Occipital lobe (tissue), 2 donors: ENCODE data around the gene MARK2. TPM values are rescaled to one million over a fixed set of nuclear protein-coding genes. Genes with fewer than 3 reads are reported as not detected.
"Not testable (repeated sequence)": the region's sequence is repeated elsewhere in the genome, so short reads cannot be mapped to it uniquely, and the experiment has no call there.

Experiments
- DNase-seq: peaks from one replicate; lab custom pipeline; 2025; lab: John Stamatoyannopoulos, UW
- total RNA-seq: library from RNA; depleted of rRNA; stranded (reverse); fragments of >200 nt; gene quantifications from one replicate; pipeline ENCODE4 v1.2.3, GENCODE V29; 2014

MARK2 gene
- 10.8 TPM for total RNA-seq

DNA sequence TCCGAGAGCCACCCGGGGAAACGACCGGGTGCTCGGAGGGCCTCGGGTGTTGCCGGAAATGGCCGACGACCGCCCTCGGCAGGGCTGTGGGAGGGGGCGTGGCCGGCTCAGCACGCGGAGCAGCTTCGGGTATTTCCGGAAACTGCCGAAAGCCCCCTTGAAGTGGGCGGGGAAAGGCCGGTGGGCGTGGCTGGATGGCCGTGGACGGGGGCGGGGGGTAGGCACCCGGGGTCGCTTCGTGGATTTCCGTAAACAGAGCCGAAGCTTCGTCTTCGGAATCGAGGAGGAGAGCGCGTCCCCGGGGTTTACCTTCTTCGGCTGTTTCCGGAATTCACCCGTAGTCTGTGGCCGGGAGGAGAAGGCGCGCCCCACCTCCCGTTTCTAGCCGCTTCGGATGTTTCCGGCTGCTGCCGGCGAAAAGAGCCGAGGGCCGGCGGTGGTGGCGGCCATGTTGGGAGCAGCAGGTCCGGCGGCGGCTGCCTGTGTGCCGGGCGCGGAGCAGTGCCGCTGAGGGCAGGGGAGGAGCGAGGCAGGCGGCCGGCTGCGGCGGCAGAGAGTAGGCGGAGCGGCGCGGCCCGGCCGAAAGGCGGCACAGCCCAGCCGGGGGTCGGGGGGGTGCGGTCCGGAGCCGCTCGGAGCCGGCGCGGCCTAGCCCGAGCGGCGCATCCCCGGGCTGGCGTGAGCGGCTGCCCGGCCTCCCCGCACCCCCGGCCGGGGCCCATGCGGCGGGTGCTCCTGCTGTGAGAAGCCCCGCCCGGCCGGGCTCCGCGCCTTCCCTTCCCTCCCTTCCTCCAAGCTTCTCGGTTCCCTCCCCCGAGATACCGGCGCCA is at the start of gene MARK2:
Gene MARK2 (plus strand): TSS at position 433 of the 830 bp plus-strand sequence. CDS start 397 bp downstream, at position 830.
- peak; percentile 98 for DNase-seq

DNA sequence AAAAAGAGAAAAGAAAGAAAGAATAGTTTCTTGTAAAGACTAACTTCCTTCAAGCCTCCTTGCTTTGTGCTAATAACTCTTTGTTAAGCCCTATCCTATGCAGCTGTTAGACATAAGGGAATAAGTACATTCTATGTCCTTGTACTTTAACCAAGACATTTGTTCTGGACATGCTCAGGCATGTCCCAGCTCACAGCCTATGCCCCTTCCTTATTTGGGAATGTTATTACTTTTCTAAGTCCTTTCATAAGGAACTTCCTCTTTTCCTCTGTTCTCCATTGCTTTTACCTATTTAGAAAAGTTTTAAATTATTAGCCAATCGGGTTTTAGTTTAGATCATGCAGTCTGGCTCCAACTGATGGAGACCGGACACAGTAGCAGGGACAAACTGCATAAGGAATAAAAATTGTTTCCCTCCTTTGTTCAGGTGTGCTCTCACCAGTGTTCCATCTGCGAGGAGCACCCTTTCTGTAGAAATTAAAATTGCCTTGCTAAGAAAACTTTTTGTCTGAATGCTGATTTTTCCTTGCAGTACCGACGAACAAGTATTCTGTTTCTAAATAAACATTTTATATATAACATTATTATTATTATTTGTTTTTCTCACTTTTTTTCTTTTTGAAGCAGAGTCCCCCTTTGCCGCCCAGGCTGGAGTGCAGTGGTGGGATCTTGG is 47.3 kb upstream of the MARK2 start:
- DNase-seq: no peak

DNA sequence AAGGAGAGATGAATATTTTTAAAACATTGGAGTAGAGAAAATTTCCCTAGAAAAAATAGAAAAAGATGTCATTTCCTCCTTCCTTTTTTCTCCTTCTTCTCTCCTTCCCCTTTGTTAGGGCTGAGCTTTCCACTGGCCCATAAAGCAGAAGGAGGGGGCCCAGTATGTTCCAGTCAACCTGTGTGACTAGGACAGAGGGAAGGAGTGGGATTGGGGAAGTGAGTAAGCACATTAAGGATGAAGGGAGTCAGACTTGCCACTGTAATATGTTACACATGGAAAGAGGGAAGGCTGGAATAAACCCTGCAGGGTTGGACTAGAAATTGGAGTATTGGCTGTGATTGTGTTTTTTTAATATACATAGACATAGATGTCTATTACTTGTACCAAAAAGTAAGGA is 45.7 kb upstream of the MARK2 start:
- no peak for DNase-seq

DNA sequence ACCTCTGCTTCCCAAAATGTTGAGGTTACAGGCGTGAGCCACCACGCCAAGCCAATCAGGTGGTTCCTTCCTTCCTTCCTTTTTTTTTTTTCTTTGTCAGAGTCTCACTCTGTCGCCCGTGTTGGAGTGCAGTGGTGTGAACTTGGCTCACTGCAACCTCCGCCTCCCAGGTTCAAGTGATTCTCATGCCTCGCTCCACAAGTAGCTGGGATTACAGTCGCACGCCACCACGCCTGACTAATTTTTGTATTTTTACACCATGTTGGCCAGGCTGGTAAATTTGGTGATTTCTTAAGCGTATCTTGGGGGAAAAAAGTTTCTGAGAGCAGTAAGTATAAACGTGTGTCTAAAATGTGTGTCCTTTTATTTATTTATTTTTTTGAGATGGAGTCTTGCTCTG is 43.8 kb upstream of the MARK2 start:
- no peak for DNase-seq

DNA sequence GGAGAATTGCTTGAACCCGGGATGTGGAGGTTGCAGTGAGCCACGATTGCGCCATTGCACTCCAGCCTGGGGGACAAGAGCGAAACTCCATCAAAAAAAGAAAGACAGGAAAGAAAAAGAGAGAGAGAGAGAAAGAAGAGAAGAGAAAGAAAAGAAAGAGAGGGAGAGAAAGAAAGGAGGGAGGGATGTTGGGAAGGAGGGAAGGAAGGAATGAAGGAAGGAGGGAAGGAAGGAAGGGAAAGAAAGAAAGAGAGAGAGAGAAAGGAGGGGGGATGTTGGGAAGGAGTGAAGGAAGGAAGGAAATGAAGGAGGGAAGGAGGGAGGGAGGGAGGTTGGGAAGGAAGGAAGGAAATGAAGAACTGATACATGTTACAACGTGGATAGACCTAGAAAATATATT is 38.0 kb upstream of the MARK2 start:
- no peak for DNase-seq

DNA sequence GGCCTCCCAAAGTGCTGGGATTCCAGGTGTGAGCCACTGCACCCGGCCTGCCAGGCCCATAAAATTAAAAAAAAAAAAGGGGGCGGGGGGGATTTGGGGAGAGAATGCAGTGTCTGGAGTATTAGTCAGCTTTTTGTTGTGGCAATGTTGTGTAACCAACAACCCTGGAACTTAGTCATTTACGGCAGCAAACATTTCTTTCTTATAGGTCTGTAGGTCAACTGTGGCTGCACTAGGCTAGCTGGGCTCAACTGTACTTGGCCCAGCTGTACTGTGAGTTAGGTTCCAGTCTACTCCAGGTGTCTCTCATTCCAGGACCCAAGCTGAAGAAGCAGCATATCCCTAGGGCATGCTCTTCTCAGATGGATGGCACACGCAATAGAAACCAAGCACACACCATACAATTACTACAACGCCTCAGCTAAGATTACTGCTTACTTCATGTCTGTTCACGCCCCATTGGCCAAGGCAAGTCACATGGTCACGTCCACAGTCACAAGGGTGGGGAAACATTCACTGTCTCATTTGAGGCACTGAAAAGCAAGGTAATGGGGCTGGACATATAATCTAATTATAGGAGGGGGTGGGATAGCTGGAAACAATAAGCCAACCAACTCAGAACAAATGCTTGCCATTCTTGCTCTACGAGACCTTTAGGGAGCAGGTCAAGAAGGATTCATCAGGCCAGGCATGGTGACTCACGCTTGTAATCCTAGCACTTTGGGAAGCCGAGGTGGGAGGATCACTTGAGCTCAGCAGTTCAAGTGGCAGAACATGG is 36.1 kb upstream of the MARK2 start:
- DNase-seq: no peak

DNA sequence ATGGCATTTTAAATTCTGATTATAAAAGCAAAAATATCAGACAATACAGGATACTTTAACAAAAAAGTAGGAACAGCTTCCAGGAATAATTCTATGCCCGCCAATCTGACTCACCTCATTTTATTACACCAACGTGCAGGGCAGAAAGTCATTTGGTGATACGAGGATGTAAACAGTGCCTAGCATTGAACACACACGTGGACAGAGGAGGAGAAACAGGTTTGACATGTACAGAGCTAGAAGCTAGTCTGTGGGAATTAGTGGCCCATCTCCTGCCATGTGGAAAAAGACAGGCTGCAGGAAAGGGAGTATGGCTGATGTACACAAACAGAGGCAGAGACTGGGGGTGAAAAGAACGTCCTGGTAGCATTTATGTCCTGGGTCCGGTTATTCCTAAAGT is 34.7 kb upstream of the MARK2 start:
- no peak for DNase-seq

DNA sequence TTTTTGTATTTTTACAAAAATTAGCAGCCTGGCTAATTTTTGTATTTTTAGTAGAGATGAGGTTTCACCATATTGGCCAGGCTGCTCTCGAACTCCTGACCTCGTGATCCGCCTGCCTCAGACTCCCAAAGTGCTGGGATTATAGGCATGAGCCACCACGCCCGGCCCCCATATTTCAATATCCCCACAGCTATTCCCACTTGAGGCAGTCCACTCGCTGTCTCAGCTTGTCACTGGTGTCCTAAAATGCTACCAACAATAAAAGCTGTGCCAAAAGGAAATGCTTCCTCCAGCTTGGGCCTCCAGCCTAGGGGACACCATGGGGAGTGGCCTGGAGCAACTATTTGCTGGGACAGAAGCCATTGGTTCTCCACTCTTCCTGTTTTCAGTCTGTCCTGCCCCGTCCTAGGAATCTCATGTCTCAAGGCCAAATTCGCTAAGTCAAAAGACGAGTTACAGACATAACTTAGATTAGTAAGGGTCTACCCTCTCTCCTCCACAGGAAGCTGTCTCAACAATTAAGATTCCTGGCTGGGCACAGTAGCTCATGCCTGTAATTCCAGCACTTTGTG is 33.0 kb upstream of the MARK2 start:
- no peak for DNase-seq

DNA sequence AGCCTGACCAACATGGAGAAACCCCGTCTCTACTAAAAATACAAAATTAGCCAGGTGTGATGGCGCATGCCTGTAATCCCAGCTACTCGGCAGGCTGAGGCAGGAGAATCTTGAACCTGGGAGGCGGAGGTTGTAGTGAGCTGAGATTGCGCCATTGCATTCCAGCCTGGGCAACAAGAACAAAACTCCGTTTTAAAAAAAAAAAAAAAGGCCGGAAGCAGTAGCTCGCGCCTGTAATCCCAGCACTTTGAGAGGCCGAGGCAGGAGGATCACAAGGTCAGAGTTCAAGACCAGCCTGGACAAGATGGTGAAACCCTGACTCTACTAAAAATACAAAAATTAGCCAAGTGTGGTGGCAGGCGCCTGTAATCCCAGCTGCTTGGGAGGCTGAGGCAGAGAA is 28.5 kb upstream of the MARK2 start:
- DNase-seq: not testable (repeated sequence)

DNA sequence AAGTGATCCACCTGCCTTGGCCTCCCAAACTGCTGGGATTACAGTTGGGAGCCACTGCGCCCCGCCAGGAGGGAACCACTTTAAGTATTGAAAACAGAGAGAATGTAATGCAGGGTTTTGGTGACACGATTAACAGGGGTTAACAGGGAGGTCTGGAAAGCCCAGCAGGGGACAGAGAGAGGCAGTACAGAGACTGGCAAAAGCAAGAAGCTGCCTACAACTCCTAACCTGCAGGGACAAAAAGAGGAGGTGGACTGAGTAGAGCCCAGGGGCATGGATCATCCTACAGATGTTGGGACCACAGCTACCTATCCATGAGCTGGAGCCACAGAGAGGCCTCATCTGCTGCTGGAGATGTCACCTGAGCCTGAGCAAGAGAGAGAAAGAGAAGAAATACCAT is 27.4 kb upstream of the MARK2 start:
- no peak for DNase-seq

DNA sequence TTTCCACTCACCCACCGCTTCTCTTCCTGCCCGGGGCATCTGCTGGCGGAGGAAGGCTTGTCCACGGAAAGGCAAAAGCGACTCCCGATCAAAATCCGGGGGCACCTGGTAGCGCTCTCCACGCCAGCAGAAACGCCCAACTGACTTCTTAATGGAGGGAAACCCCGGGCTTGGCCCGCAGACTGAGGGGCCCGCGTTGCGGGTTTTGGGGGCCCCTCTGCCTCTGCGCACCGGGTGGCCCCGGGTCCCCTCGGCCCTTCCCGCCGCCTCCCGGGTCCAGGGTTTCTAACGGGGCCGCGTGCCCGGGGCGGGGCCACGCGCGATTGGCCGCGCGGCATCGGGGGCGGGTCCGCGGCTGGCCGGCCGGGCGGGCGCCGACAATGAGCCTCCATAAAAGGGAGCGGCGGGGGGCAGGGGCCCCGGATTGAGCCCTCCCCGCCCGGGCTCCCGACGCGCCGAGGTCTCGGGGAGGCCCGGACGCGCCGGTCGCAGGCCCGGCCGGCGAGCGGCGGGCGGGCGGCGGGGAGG is 25.8 kb upstream of the MARK2 start, which contains the start of gene SPINDOC:
Gene SPINDOC (plus strand): TSS at position 422 of the 528 bp plus-strand sequence. CDS start 231 bp downstream, outside the sequence.
- DNase-seq: peak; percentile 72

DNA sequence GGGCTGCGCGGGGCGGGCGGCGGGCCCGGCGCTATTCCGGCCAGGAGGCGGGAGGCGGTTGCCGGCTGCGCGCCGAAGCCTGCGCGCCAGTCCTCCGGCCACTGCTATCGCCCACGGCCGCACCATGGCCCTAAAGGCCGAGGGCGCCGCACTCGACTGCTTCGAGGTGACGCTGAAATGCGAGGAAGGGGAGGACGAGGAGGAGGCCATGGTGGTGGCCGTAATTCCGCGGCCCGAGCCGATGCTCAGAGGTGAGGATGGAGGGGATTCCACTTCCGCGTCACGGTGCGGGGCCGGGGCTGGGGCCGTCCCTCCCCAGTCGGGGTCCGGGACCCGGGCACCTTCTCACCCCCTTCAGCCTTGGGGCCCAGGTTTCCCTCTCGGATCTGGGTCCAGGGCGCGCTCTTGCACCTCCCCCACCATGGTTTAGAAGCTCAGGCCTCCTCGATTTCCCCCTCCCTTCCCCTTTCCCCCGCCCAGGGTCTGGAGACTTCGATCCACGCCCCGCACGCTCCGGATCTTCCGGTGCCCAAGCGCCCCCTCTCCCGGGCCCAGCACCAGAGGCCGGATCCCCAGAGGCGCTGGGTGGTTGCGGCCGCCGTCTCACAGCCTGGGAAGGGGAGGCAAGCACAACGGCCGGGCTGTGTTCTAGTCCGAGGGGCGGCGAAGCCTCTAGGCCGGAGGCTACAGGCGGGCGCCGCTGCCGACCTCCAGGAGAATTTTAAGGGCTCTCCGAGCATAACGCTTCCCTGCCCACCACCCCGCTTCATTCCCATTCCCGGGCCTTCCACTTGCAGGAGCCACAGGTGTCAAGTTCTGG is 25.1 kb upstream of the MARK2 start:
- no peak for DNase-seq

DNA sequence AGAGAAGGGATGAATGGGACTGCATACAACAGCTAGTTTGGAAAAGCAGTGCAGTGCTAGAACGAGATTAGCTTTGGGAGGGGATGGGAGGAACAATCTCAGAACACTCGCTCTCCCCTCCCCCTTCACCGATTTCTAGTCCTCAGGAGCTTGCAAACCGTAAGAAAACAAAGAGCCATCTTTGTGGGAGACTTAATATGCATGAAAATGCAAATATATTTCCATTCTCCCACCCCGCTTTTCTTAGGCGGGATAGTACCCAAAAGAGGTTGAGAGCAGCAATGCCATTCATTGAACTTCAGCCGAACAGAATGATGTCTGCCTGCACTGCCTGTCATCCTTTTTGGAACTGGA is 24.6 kb upstream of the MARK2 start:
- DNase-seq: no peak

DNA sequence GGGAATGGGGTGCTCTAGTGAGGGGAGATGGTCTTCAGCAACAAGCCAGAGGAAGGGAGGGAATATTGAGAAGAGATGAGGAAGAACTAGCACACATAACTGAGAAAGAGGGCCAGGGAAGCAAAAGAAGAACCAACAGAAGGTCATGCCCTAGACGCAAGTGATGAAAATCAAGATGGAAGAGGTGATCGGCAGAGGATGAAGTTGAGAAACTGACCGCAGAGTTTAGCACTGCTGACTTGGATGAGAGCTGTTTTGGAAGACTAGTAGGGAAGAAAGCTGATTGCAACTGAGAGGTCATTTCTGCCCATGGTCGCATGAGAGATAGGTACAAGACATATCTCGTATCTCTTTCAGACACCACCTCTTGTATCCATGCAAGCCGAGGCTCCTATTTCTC is 22.7 kb upstream of the MARK2 start:
- DNase-seq: no peak

DNA sequence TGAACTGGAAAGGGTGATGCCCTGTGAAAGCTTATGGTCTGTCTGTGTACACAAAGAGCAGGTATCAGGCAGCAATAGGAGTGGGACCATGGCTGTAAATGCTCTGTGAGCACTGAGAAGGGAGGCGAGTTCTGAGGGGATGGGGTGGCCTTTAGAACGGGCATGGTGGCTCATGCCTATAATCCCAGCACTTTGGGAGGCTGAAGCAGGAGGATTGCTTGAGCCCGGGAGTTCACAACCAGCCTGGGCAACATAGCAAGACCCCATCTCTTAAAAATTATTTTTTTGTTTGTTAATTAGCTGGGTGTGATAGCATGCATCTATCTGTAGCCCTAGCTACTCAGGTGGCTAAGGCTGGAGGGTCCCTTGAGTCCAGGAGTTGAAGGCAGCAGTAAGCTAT is 22.2 kb upstream of the MARK2 start:
- no peak for DNase-seq

DNA sequence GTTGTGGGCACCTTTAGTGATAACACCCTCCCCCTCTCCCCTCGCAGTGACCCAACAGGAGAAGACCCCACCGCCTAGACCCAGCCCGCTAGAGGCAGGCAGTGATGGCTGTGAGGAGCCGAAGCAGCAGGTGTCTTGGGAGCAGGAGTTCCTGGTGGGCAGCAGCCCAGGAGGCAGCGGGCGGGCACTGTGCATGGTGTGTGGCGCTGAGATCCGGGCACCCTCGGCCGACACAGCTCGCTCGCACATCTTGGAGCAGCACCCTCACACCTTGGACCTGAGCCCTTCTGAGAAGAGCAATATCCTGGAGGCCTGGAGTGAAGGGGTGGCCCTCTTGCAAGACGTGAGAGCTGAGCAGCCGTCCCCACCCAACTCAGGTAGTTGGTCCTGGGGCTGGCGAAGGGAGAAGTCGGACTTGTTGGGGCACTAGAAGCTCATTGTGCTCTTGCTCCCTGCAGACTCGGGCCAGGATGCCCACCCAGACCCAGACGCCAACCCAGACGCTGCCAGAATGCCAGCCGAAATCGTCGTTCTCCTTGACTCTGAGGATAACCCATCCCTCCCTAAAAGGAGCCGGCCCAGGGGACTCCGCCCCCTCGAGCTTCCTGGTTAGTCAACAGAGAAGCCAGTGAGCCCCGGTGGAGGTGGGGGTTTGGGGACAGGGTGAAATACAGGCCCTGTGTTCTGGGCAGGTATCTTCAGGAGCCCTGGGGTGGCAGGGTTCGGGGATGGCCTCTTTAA is 21.0 kb upstream of the MARK2 start:
- no peak for DNase-seq

DNA sequence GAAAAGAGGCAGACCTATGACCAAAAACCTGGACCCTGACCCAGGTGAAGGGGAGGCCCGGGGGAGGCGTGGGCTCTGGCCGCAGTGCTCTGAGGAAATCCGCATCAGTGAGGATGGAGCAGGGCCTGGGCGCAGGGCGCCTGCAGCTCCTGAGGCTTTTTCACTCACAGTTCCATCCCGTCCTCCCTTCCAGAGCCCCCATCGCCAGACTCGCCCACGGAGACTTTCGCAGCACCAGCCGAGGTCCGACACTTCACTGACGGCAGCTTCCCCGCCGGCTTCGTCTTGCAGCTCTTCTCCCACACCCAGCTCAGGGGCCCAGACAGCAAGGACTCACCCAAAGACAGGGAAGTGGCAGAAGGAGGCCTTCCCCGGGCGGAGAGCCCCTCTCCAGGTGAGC is 20.3 kb upstream of the MARK2 start:
- DNase-seq: no peak

DNA sequence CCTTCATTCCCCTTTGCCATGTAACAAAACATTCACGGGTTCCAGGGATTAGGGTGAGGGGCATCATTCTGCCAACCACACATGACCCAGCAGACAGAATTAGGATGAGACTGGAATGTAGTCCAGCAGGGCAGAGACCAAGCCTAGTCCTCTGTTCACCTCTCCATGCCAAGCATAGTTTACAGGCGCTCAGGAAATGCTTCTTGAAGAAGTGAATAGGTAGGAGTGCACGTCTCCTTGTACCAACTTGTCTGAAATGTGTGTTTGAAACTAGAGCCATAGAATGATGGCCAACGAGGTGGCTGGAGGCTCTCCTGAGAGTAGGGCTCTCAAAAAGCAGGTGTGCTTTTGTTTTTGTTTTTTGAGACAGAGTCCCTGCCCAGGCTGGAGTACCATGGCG is 17.5 kb upstream of the MARK2 start:
- DNase-seq: no peak

DNA sequence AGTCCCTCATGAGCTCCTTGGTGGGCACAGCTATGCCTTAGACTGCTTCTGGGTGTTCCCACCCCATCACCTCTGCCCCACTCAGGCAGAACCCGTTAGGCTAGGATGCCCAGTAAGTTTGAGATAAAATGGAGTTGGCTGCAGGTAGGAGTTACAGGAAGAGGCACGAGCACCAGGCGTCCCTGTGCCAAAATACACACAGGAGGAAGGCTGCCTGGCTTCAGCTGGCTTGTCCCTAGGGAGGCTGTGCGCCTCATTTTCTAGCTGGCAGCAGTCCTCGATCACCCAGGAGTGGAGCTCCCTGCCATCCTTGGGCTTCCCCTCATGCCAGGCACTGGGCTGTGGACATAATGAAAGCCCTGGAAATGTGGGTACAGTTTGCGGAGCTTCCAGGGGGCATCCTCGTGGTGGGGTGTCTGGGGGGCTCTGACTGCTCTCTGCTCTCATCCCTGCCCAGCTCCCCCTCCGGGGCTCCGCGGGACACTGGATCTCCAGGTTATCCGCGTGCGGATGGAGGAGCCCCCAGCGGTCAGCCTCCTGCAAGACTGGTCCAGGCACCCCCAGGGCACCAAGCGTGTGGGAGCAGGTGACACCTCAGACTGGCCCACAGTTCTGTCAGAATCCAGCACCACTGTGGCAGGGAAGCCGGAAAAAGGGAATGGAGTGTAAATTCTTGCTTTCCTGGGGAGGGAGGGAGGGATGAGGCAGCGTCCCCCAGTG is 12.3 kb upstream of the MARK2 start:
- no peak for DNase-seq
